Endothelial cell of umbilical vein (primary cell): ENCODE measurements around the gene DEFB116.

Experiments used
- CTCF ChIP-seq, 2 donors: IDR thresholded peaks; 1 replicate in 1 of 2; 2 replicates in 1 of 2; pipeline ENCODE4 v1.5.1; 2011; ENCODE audit warnings: low read length in 2 of 2, mild to moderate bottlenecking in 2 of 2, moderate library complexity in 2 of 2, control low read depth in 1 of 2, inconsistent platforms in 1 of 2, low read depth in 1 of 2; ENCODE audit not compliant: insufficient read depth in 1 of 2; ENCODE audit errors: extremely low read depth in 1 of 2
- EZH2 ChIP-seq: IDR thresholded peaks from 2 replicates; pipeline ENCODE4 v1.6.1; 2012; ENCODE audit warnings: borderline replicate concordance, low read depth, mild to moderate bottlenecking, moderate library complexity, low read length, inconsistent platforms; ENCODE audit not compliant: severe bottlenecking
- JUN ChIP-seq: IDR thresholded peaks from 2 replicates; pipeline ENCODE4 v1.6.1; 2011; ENCODE audit warnings: borderline replicate concordance, low read depth; ENCODE audit not compliant: insufficient read length, insufficient read depth
- POLR2A ChIP-seq: IDR thresholded peaks from 2 replicates; pipeline ENCODE4 v1.6.1; 2012; ENCODE audit warnings: low read depth, mild to moderate bottlenecking, control low read depth, low read length
- POLR2AphosphoS5 ChIP-seq: IDR thresholded peaks from 2 replicates; pipeline ENCODE4 v1.6.1; 2012; ENCODE audit warnings: low read depth, mild to moderate bottlenecking, control low read depth, low read length, moderate library complexity; ENCODE audit not compliant: insufficient read depth

DNA sequence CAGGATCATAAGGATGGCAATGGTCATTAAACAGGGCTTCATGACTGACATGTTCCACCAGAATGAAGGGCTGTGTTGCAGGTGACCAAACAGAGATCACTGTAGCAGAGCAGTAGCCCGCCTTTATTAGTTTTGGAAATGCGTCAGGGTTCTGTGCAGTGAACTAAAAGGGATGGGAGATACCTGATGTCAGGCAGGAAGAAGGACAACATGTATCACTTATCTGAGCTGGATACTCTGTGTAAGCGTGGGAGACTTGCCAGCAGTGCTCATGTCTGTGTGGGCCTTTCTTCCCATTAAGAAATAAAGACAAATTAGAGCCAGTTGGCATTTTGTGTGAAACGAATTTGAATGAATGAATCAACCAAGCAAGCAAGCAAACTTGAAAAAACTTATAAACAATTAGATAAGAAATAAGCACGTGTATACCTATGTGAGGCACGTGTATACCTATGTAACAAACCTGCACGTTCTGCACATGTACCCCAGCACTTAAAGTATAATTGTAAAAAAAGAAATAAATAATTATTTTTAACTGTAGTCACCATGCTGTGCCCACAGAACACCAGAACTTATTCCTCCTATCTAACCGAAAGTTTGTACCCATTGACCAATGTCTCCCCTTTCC lies at the start of gene DEFB116:
- TF ChIP-seq EZH2 (no peak), POLR2AphosphoS5 (no peak), CTCF (IDR thresholded peaks at IDR 0.05; ENCODE audit: extremely low read depth in 1 of 2, insufficient read depth in 1 of 2, low read depth in 1 of 2, low read length in 2 of 2) (no peak), POLR2A (no peak), JUN (no peak)
